H1 (cell line): Measurements from ENCODE around the gene LTC4S. TPM values are rescaled to one million over a fixed set of nuclear protein-coding genes. Genes with fewer than 3 reads are reported as not detected.

ENCODE experiments used
- CTCF ChIA-PET: fragments of 300-600 bp; sonication (Branson Sonifier 250); formaldehyde crosslinking; loops from one replicate; lab custom pipeline; 2021; ENCODE audit not compliant: partially characterized antibody; lab: Charles Lee
- POLR2A ChIA-PET: fragments of 300-600 bp; sonication (Branson Sonifier 250); formaldehyde crosslinking; loops from one replicate; lab custom pipeline; 2021; ENCODE audit warnings: inconsistent platforms; ENCODE audit not compliant: partially characterized antibody; lab: Charles Lee
- DNase-seq, 2 experiments: peaks; one replicate each; pipeline versions ENCODE4 v3.0.0 to v3.0.0-alpha.2; 2010 to 2022; ENCODE audit warnings: low spot score in 2 of 2, low read depth in 1 of 2, mixed read lengths in 1 of 2
- FAIRE-seq: peaks from 2 replicates; lab custom pipeline; 2011; peaks lifted over from hg19 to GRCh38; lab: Jason Lieb, UNC
- H2AFZ ChIP-seq: 2 replicates; pipeline ENCODE4 v1.8.1; 2012; ENCODE audit warnings: low read length, inconsistent platforms
- H2AK5ac ChIP-seq: 2 replicates; pipeline ENCODE4 v1.6.1; 2013; ENCODE audit warnings: low read depth, low read length
- H2BK120ac ChIP-seq: replicated peaks from 2 replicates; pipeline ENCODE3; 2013; ENCODE audit warnings: low read depth, low read length, inconsistent platforms
- H2BK12ac ChIP-seq: 2 replicates; pipeline ENCODE4 v1.6.1; 2013; ENCODE audit warnings: low read depth, low read length
- H2BK15ac ChIP-seq: 2 replicates; pipeline ENCODE4 v1.6.1; 2013; ENCODE audit warnings: low read length
- H2BK20ac ChIP-seq: 2 replicates; pipeline ENCODE4 v1.6.1; 2013; ENCODE audit warnings: low read length
- H2BK5ac ChIP-seq: 2 replicates; pipeline ENCODE4 v1.6.1; 2013; ENCODE audit warnings: low read depth, low read length
- H3K14ac ChIP-seq: 2 replicates; pipeline ENCODE4 v1.6.1; 2013; ENCODE audit warnings: inconsistent platforms; ENCODE audit not compliant: insufficient read length
- H3K18ac ChIP-seq: 2 replicates; pipeline ENCODE4 v1.6.1; 2013; ENCODE audit warnings: low read length; ENCODE audit errors: extremely low read depth
- H3K23ac ChIP-seq: 2 replicates; pipeline ENCODE4 v1.6.1; 2013; ENCODE audit warnings: inconsistent platforms; ENCODE audit not compliant: insufficient read length
- H3K23me2 ChIP-seq: 2 replicates; pipeline ENCODE4 v1.6.1; 2013; ENCODE audit warnings: low read depth, low read length
- H3K27ac ChIP-seq: 2 replicates; pipeline ENCODE4 v1.6.1; 2011; ENCODE audit warnings: low read depth, low read length, inconsistent platforms
- H3K27me3 ChIP-seq, 4 experiments: replicated peaks in 1 of 4; 1 replicate in 1 of 4; 2 replicates in 3 of 4; pipeline versions ENCODE4 v1.6.1 to v1.8.1; 2011 to 2013; ENCODE audit warnings: low read length in 3 of 4, mild to moderate bottlenecking in 3 of 4, inconsistent platforms in 2 of 4, mixed read lengths in 2 of 4, moderate library complexity in 1 of 4; ENCODE audit not compliant: control insufficient read depth in 3 of 4, insufficient read depth in 3 of 4; ENCODE audit errors: extremely low read depth in 1 of 4
- H3K36me3 ChIP-seq, 4 experiments: 2 replicates each; pipeline versions ENCODE4 v1.6.1 to v1.8.1; 2011 to 2013; ENCODE audit warnings: mild to moderate bottlenecking in 4 of 4, low read length in 3 of 4, moderate library complexity in 2 of 4, control low read depth in 1 of 4, inconsistent platforms in 1 of 4; ENCODE audit not compliant: insufficient read depth in 4 of 4, control insufficient read depth in 2 of 4
- H3K4ac ChIP-seq: replicated peaks from 2 replicates; pipeline ENCODE3; 2013; ENCODE audit warnings: low read length, low read depth, mixed read lengths, inconsistent platforms; ENCODE audit not compliant: insufficient read length
- H3K4me1 ChIP-seq, 4 experiments: replicated peaks in 1 of 4; 1 replicate in 1 of 4; 2 replicates in 3 of 4; pipeline versions ENCODE4 v1.6.1 to v1.8.1; 2011 to 2013; ENCODE audit warnings: low read length in 3 of 4, inconsistent platforms in 2 of 4, mixed read lengths in 1 of 4; ENCODE audit not compliant: insufficient read depth in 4 of 4, control insufficient read depth in 3 of 4
- H3K4me2 ChIP-seq, 2 experiments: 2 replicates each; pipeline versions ENCODE4 v1.6.1 to v1.8.1; 2011 to 2013; ENCODE audit warnings: low read depth in 2 of 2, low read length in 2 of 2, control low read depth in 1 of 2, inconsistent platforms in 1 of 2, mild to moderate bottlenecking in 1 of 2; ENCODE audit not compliant: insufficient read depth in 1 of 2
- H3K4me3 ChIP-seq, 4 experiments: fragments of 200-600, 300-600 bp in 1 of 4; sonication (generic), shearing (Covaris generic), sonication (Bioruptor Twin) in 1 of 4; 2 replicates each; pipeline versions ENCODE4 v1.5.1 to v1.8.1; 2011 to 2016; ENCODE audit warnings: low read length in 4 of 4, low read depth in 3 of 4, control low read depth in 2 of 4, inconsistent platforms in 2 of 4, mild to moderate bottlenecking in 2 of 4, mixed read lengths in 1 of 4, moderate library complexity in 1 of 4; ENCODE audit not compliant: insufficient read depth in 2 of 4; ENCODE audit errors: extremely low read depth in 1 of 4
- H3K56ac ChIP-seq: replicated peaks from 2 replicates; pipeline ENCODE3; 2013; ENCODE audit warnings: low read depth, mild to moderate bottlenecking, mixed read lengths, low read length, inconsistent platforms; ENCODE audit not compliant: insufficient read length
- H3K79me1 ChIP-seq: 2 replicates; pipeline ENCODE4 v1.6.1; 2013; ENCODE audit warnings: low read depth, low read length, control low read depth
- H3K79me2 ChIP-seq, 2 experiments: 2 replicates each; pipeline versions ENCODE4 v1.6.1 to v1.8.1; 2012 to 2013; ENCODE audit warnings: low read length in 2 of 2, mild to moderate bottlenecking in 2 of 2, inconsistent platforms in 1 of 2; ENCODE audit not compliant: insufficient read depth in 2 of 2, control insufficient read depth in 1 of 2
- H3K9ac ChIP-seq, 4 experiments: replicated peaks in 1 of 4; 1 replicate in 1 of 4; 2 replicates in 3 of 4; pipeline versions ENCODE4 v1.6.1 to v1.8.1; 2011 to 2013; ENCODE audit warnings: low read depth in 3 of 4, low read length in 3 of 4, control low read depth in 2 of 4, mild to moderate bottlenecking in 2 of 4, moderate library complexity in 2 of 4, inconsistent platforms in 1 of 4; ENCODE audit errors: extremely low read depth in 1 of 4
- H3K9me3 ChIP-seq, 2 experiments: 2 replicates each; pipeline versions ENCODE4 v1.6.1 to v1.8.1; 2012 to 2013; ENCODE audit warnings: mild to moderate bottlenecking in 2 of 2, moderate library complexity in 2 of 2, control low read depth in 1 of 2, inconsistent platforms in 1 of 2, low read depth in 1 of 2, low read length in 1 of 2, mixed read lengths in 1 of 2; ENCODE audit not compliant: insufficient read depth in 2 of 2
- H4K20me1 ChIP-seq, 2 experiments: replicated peaks in 1 of 2; 2 replicates each; pipeline versions ENCODE3 to v1.8.1; 2011 to 2013; ENCODE audit warnings: inconsistent platforms in 2 of 2, low read length in 2 of 2, mild to moderate bottlenecking in 1 of 2; ENCODE audit not compliant: insufficient read depth in 2 of 2, control insufficient read depth in 1 of 2
- H4K5ac ChIP-seq: 2 replicates; pipeline ENCODE4 v1.6.1; 2013; ENCODE audit warnings: low read length, low read depth, mixed read lengths, inconsistent platforms; ENCODE audit not compliant: insufficient read length
- H4K8ac ChIP-seq: 2 replicates; pipeline ENCODE4 v1.8.0; 2013; ENCODE audit warnings: mild to moderate bottlenecking, moderate library complexity, low read length, inconsistent platforms; ENCODE audit not compliant: insufficient read depth; ENCODE audit errors: extremely low read depth
- H4K91ac ChIP-seq: replicated peaks from 2 replicates; pipeline ENCODE3; 2013; ENCODE audit warnings: low read length, mixed read lengths, inconsistent platforms; ENCODE audit not compliant: insufficient read length
- ATF3 ChIP-seq: IDR thresholded peaks from 2 replicates; pipeline ENCODE4 v1.6.1; 2011; ENCODE audit warnings: low read depth, mild to moderate bottlenecking, low read length; ENCODE audit not compliant: insufficient read depth
- BRCA1 ChIP-seq: IDR thresholded peaks from 2 replicates; pipeline ENCODE4 v1.6.1; 2012; ENCODE audit warnings: low read depth, low read length, improper control_type of control experiment
- CBX8 ChIP-seq: fragments of 300-800, 300-1000 bp; sonication (generic); IDR thresholded peaks from 2 replicates; pipeline ENCODE4 v1.7.1; 2016; ENCODE audit warnings: low read depth, low read length, borderline replicate concordance
- CREB1 ChIP-seq: IDR thresholded peaks from 2 replicates; pipeline ENCODE4 v1.6.1; 2012; ENCODE audit warnings: inconsistent platforms
- E2F6 ChIP-seq: IDR thresholded peaks from 2 replicates; pipeline ENCODE4 v1.6.1; 2012; ENCODE audit warnings: inconsistent platforms
- EZH2 ChIP-seq: fragments of 200-600 bp; sonication (generic); IDR thresholded peaks from 2 replicates; pipeline ENCODE4 v1.7.1; 2012; ENCODE audit warnings: low read depth, mild to moderate bottlenecking, moderate library complexity, low read length, inconsistent platforms; ENCODE audit not compliant: severe bottlenecking
- GABPA ChIP-seq: IDR thresholded peaks from 2 replicates; pipeline ENCODE4 v1.6.1; 2011; ENCODE audit warnings: mild to moderate bottlenecking, low read length, moderate library complexity, borderline replicate concordance; ENCODE audit not compliant: insufficient read depth
- GTF2F1 ChIP-seq: IDR thresholded peaks from 2 replicates; pipeline ENCODE4 v1.6.1; 2012; ENCODE audit warnings: low read depth, low read length, improper control_type of control experiment, borderline replicate concordance
- KDM5A ChIP-seq: fragments of 200-600 bp; IDR thresholded peaks from 2 replicates; pipeline ENCODE4 v1.7.1; 2012; ENCODE audit warnings: mild to moderate bottlenecking, low read length, inconsistent platforms, mixed read lengths
- NANOG ChIP-seq: IDR thresholded peaks from 2 replicates; pipeline ENCODE4 v1.6.1; 2011; ENCODE audit warnings: low read length, low read depth, mild to moderate bottlenecking, inconsistent platforms; ENCODE audit not compliant: insufficient read depth, poor library complexity, severe bottlenecking
- RXRA ChIP-seq: IDR thresholded peaks from 2 replicates; pipeline ENCODE4 v1.6.1; 2011; ENCODE audit warnings: low read depth, mild to moderate bottlenecking, low read length, moderate library complexity; ENCODE audit not compliant: insufficient read depth
- SIRT6 ChIP-seq: IDR thresholded peaks from one replicate; pipeline ENCODE4 v1.7.1; 2012; ENCODE audit warnings: low read length, inconsistent platforms
- TCF12 ChIP-seq: IDR thresholded peaks from 2 replicates; pipeline ENCODE4 v1.6.1; 2011; ENCODE audit warnings: low read depth, mild to moderate bottlenecking, low read length
- WGBS, 2 experiments: shearing (Covaris generic) in 1 of 2; methylation state at CpG; one replicate each; pipeline versions ENCODE4 v1.1.6 to v1.1.7; 2013 to 2015; ENCODE audit warnings: low lambda C conversion rate in 2 of 2, mixed read lengths in 2 of 2, inconsistent platforms in 1 of 2, low coverage in 1 of 2, missing lambda C conversion rate in 1 of 2; ENCODE audit not compliant: insufficient replicate concordance in 2 of 2, insufficient coverage in 1 of 2, insufficient read length in 1 of 2; ENCODE audit errors: extremely low coverage in 1 of 2, missing lambda C conversion rate in 1 of 2; 5-methylcytosine and 5-hydroxymethylcytosine counted together
- polyA plus RNA-seq, 7 experiments: library from polyadenylated mRNA; depleted of rRNA in 3 of 7; stranded (reverse) in 5 of 7; unstranded in 2 of 7; fragments of >200 nt in 5 of 7; fragments of 200-250 nt in 2 of 7; gene quantifications; 1 replicate in 5 of 7; 2 replicates in 1 of 7; 4 replicates in 1 of 7; pipeline versions ENCODE4 v1.2.1 to v1.2.3, GENCODE V29; 2011 to 2013; ENCODE audit warnings: missing spikeins in 2 of 7, mixed read lengths in 2 of 7
- total RNA-seq: library from RNA; stranded (reverse); fragmentation: NEBNext Ultra II Directional; extraction: Animal tissue kit (Norgen Biotek cat#: 25700); gene quantifications from 2 replicates; pipeline ENCODE4 v1.2.1, GENCODE V29; 2021

LTC4S gene
- total and polyA plus RNA-seq, 2 of the 8 experiments (the other 6 are each of a cell fraction or from before 2014, with no cell fraction given) = 2.2 to 3.7 TPM

- Histone ChIP-seq H2AFZ (no peak overlapping the region), H3K79me2 (peaks cover 4 to 28% of the 10 kb centered on the region in 2 experiments; a peak in 2 of 4 replicates), H4K91ac (no peak overlapping the region), H3K27me3 (no peaks in the 10 kb centered on the region), H4K8ac (no peak overlapping the region), H2BK12ac (no peak overlapping the region), H3K27ac (no peak overlapping the region), H3K56ac (no peak overlapping the region), H3K23me2 (peaks cover 2% of the 10 kb centered on the region; the same call in 1 of the 2 replicates), H3K14ac (no peak overlapping the region), H4K20me1 (peaks cover 8 to 25% of the 10 kb centered on the region in 2 experiments), H3K4me1 (peaks cover 6 to 21% (median 19%) of the 10 kb centered on the region in 4 experiments), H2AK5ac (no peak overlapping the region), H3K18ac (no peak overlapping the region), H3K4me3 (no peak overlapping the region), H2BK15ac (no peak overlapping the region), H3K4ac (no peak overlapping the region), H2BK5ac (no peak overlapping the region; the same call in 1 of the 2 replicates), H2BK20ac (no peak overlapping the region), H3K4me2 (no peak overlapping the region), H3K36me3 (peaks cover 10 to 54% (median 39%) of the 10 kb centered on the region in 4 experiments), H3K23ac (no peak overlapping the region), H3K79me1 (peaks cover 8% of the 10 kb centered on the region), H3K9me3 (no peaks in the 10 kb centered on the region), H2BK120ac (no peak overlapping the region), H3K9ac (no peak overlapping the region), H4K5ac (no peak overlapping the region)
- FAIRE-seq (no peak), DNase-seq (no peak)
- WGBS, 2 experiments = 89% methylated on average over 3 of the region's 3 CpGs; no CpG with 5 or more reads in 1 of the 2 experiments
- CTCF ChIA-PET = interaction anchor here (0.8 to 1.4 kb wide), 3 partner anchors 23 to 45 kb away, joined by 3 to 5 read pairs (median 3); no protein-coding TSS in a partner anchor
- POLR2A ChIA-PET = interaction anchor here (0.9 to 3.1 kb wide), 4 partner anchors 9 to 23 kb away, joined by 3 to 9 read pairs (median 4); no protein-coding TSS in a partner anchor
- TF ChIP-seq CBX8 (no peak), TCF12 (no peak), SIRT6 (no peak), GTF2F1 (no peak), GABPA (no peak), E2F6 (no peak), KDM5A (no peak), EZH2 (no peak), ATF3 (no peak), BRCA1 (no peak), CREB1 (no peak), NANOG (no peak), RXRA (no peak)
Observed at GRCh38 chr5:179824745-179825112, 30.9 kb downstream of the LTC4S start.
